GM18858 (cell line): ENCODE data around the gene SLC9B2.
A peak's percentile ranks its signal among the peaks of the same experiment; 100 is the strongest.

Experiments used
- ATAC-seq: cut with Tn5 transposase; IDR thresholded peaks from one replicate; pipeline ENCODE4 v1.9.1; 2021; ENCODE audit not compliant: unreplicated experiment

The SLC9B2 gene

GRCh38 chr4:103076747-103077347, at the start of gene SLC9B2:
SLC9B2 (minus strand) TSS chr4:103076761; CDS start chr4:103067550, 9,211 bp downstream.
- ATAC-seq, result peak; percentile 22

- ATAC-seq, result no peak
Measured at GRCh38 chr4:103126126-103126525, 49.6 kb upstream of the SLC9B2 start.

- ATAC-seq, result no peak
Measured at GRCh38 chr4:103123114-103123513, 46.6 kb upstream of the SLC9B2 start.

- no peak for ATAC-seq
Measured at GRCh38 chr4:103118166-103118565, 41.6 kb upstream of the SLC9B2 start.

- ATAC-seq, result no peak
Measured at GRCh38 chr4:103111598-103111997, 35.0 kb upstream of the SLC9B2 start.

- no peak for ATAC-seq
Measured at GRCh38 chr4:103108542-103108941, 32.0 kb upstream of the SLC9B2 start.

GRCh38 chr4:103105558-103106356, 29.2 kb upstream of the SLC9B2 start:
- ATAC-seq, result no peak

GRCh38 chr4:103104886-103105285, 28.3 kb upstream of the SLC9B2 start:
- ATAC-seq, result no peak

GRCh38 chr4:103100691-103101090, 24.1 kb upstream of the SLC9B2 start:
- ATAC-seq, result no peak

- ATAC-seq, result peak; percentile 95
Measured at GRCh38 chr4:103099691-103100392, 23.3 kb upstream of the SLC9B2 start, which contains the start of gene BDH2. BDH2 (minus strand) TSS chr4:103099834; CDS start chr4:103096254, 3,580 bp downstream.

- ATAC-seq, result no peak
Measured at GRCh38 chr4:103098756-103099440, 22.3 kb upstream of the SLC9B2 start.

GRCh38 chr4:103098341-103098740, 21.8 kb upstream of the SLC9B2 start:
- no peak for ATAC-seq

- no peak for ATAC-seq
Measured at GRCh38 chr4:103097112-103097511, 20.6 kb upstream of the SLC9B2 start.

- no peak for ATAC-seq
Measured at GRCh38 chr4:103095080-103095479, 18.5 kb upstream of the SLC9B2 start.

- no peak for ATAC-seq
Measured at GRCh38 chr4:103092245-103092644, 15.7 kb upstream of the SLC9B2 start.

GRCh38 chr4:103091601-103092223, 15.2 kb upstream of the SLC9B2 start:
- ATAC-seq, result peak; percentile 69

GRCh38 chr4:103089481-103089880, 12.9 kb upstream of the SLC9B2 start:
- no peak for ATAC-seq

GRCh38 chr4:103086551-103086950, 10.0 kb upstream of the SLC9B2 start:
- no peak for ATAC-seq

GRCh38 chr4:103085555-103086196, 9.1 kb upstream of the SLC9B2 start:
- no peak for ATAC-seq

GRCh38 chr4:103079621-103080020, 3.1 kb upstream of the SLC9B2 start:
- no peak for ATAC-seq
